Fibroblast of lung (primary cell): ENCODE results near the gene ACSF2.

Experiments
- CTCF ChIP-seq, 2 donors: IDR thresholded peaks in 1 of 2; conservative IDR thresholded peaks in 1 of 2; 1 replicate in 1 of 2; 2 replicates in 1 of 2; pipeline ENCODE4 v1.5.1; 2011 to 2012; ENCODE audit warnings: low read length in 2 of 2, control low read depth in 1 of 2, inconsistent platforms in 1 of 2, low read depth in 1 of 2, mild to moderate bottlenecking in 1 of 2
- EZH2 ChIP-seq: IDR thresholded peaks from 2 replicates; pipeline ENCODE4 v1.5.1; 2012; ENCODE audit warnings: low read length, control low read depth, mild to moderate bottlenecking; ENCODE audit errors: missing control alignments

- TF ChIP-seq CTCF (conservative IDR thresholded peaks at IDR 0.05 in 1 of 2, IDR thresholded peaks at IDR 0.05 in 1 of 2; ENCODE audit: low read depth in 1 of 2, low read length in 2 of 2) (no peak), EZH2 (no peak)
These were observed 31.6 kb downstream of the ACSF2 start for GRCh38 chr17:50457621-50458020.
